Measurements from ENCODE around the gene AP2B1. TPM values are rescaled to one million over a fixed set of nuclear protein-coding genes. Genes with fewer than 3 reads are reported as not detected.

Gene AP2B1
- total and polyA plus RNA-seq, 9 of the 15 experiments (the other 6 are each of a cell fraction or from before 2014, with no cell fraction given), result 60.1 to 287 (median 105) TPM

- TF ChIP-seq PRPF4 (IDR thresholded peaks at IDR 0.05; ENCODE audit: insufficient read depth, low read depth, low read length, poor library complexity, severe bottlenecking) (no peak), ZNF449 (CRISPR knock-in tag; IDR thresholded peaks at IDR 0.05) (peak; percentile 68; the same call in 1 of the 2 replicates), ZNF57 (CRISPR knock-in tag; IDR thresholded peaks at IDR 0.05) (no peak), ELF4 (CRISPR knock-in tag; IDR thresholded peaks at IDR 0.05) (peak; percentile 86), ZNF644 (tag; IDR thresholded peaks at IDR 0.05; ENCODE audit: low read depth) (peak; percentile 81; the same call in 1 of the 2 replicates), EHMT2 (IDR thresholded peaks at IDR 0.05) (no peak), BCLAF1 (IDR thresholded peaks at IDR 0.05; ENCODE audit: borderline replicate concordance in 1 of 2, control insufficient read depth in 1 of 2, low read depth in 2 of 2, low read length in 1 of 2) (0 out of 4 replicates have a peak, but pooled peaks of 1 of the 2 experiments have one; percentile 72), ZNF561 (CRISPR knock-in tag; conservative IDR thresholded peaks at IDR 0.05) (no peak), ZSCAN29 (IDR thresholded peaks at IDR 0.05) (no peak), E4F1 (CRISPR knock-in tag; IDR thresholded peaks at IDR 0.05; ENCODE audit: borderline replicate concordance) (no peak), NELFE (IDR thresholded peaks at IDR 0.05; ENCODE audit: insufficient read depth, insufficient read length) (no peak), KDM2B (CRISPR knock-in tag; IDR thresholded peaks at IDR 0.05) (no peak), ZNF354B (CRISPR knock-in tag; IDR thresholded peaks at IDR 0.05) (no peak), CTBP1 (IDR thresholded peaks at IDR 0.05; ENCODE audit: borderline replicate concordance) (peak; percentile 63; the same call in 1 of the 2 replicates), CAMTA2 (CRISPR knock-in tag; conservative IDR thresholded peaks at IDR 0.05) (no peak), NR3C1 (CRISPR knock-in tag; IDR thresholded peaks at IDR 0.05) (no peak), CTCF (IDR thresholded peaks at IDR 0.05 in 2 of 3, conservative IDR thresholded peaks at IDR 0.05 in 1 of 3; ENCODE audit: insufficient read depth in 2 of 3, low read depth in 1 of 3, low read length in 3 of 3) (no peak), HCFC1 (IDR thresholded peaks at IDR 0.05; ENCODE audit: low read depth, low read length) (no peak), HMGN3 (IDR thresholded peaks at IDR 0.05; ENCODE audit: borderline replicate concordance, extremely low read depth, insufficient read length, low read depth, low read length) (peak; percentile 90), JUN (IDR thresholded peaks at IDR 0.05; ENCODE audit: borderline replicate concordance, low read depth, low read length) (peak; percentile 89), JUN (CRISPR knock-in tag; IDR thresholded peaks at IDR 0.05; ENCODE audit: borderline replicate concordance) (no peak)
These were observed 26.4 kb upstream of the AP2B1 start, which contains the start of gene SLFN14 (continued) for GRCh38 chr17:35560703-35561102.

Measured in K562 (cell line).